DND-41 (cell line): Measurements from ENCODE around the gene GCN1.

ENCODE experiments used
- ATAC-seq: fragments of 200-7000 bp; cut with Tn5 transposase; 3 replicates; pipeline ENCODE4 v1.9.1; 2021; ENCODE audit warnings: low read depth; ENCODE audit not compliant: insufficient read depth
- DNase-seq: peaks from one replicate; pipeline ENCODE4 v3.0.0-alpha.2; 2020
- H2AFZ ChIP-seq: 2 replicates; pipeline ENCODE4 v1.6.0; 2012; ENCODE audit warnings: low read depth, low read length
- H3K27ac ChIP-seq: 2 replicates; pipeline ENCODE4 v1.5.1; 2012; ENCODE audit warnings: low read length, inconsistent platforms
- H3K27me3 ChIP-seq: fragments of 200-600 bp; sonication (generic); 2 replicates; pipeline ENCODE4 v1.6.0; 2012; ENCODE audit warnings: low read length, mild to moderate bottlenecking, inconsistent platforms; ENCODE audit not compliant: insufficient read depth, poor library complexity
- H3K36me3 ChIP-seq: 2 replicates; pipeline ENCODE4 v1.5.1; 2012; ENCODE audit warnings: low read length, inconsistent platforms; ENCODE audit not compliant: insufficient read depth
- H3K4me1 ChIP-seq: 2 replicates; pipeline ENCODE4 v1.5.1; 2012; ENCODE audit warnings: mild to moderate bottlenecking, low read length; ENCODE audit not compliant: insufficient read depth
- H3K4me2 ChIP-seq: 2 replicates; pipeline ENCODE4 v1.6.0; 2012; ENCODE audit warnings: mild to moderate bottlenecking, moderate library complexity, low read length, inconsistent platforms; ENCODE audit not compliant: insufficient read depth
- H3K4me3 ChIP-seq, 2 experiments: fragments of 200-600 bp in 1 of 2; shearing (Covaris generic) in 1 of 2; 2 replicates each; pipeline ENCODE4 v1.5.1; 2012 to 2016; ENCODE audit warnings: inconsistent platforms in 2 of 2, low read length in 2 of 2, mild to moderate bottlenecking in 2 of 2, low read depth in 1 of 2, moderate library complexity in 1 of 2
- H3K79me2 ChIP-seq: 2 replicates; pipeline ENCODE4 v1.6.0; 2012; ENCODE audit warnings: low read length, inconsistent platforms; ENCODE audit not compliant: insufficient read depth
- H3K9ac ChIP-seq: 2 replicates; pipeline ENCODE4 v1.6.0; 2012; ENCODE audit warnings: low read depth, mild to moderate bottlenecking, inconsistent platforms, low read length, moderate library complexity
- H3K9me3 ChIP-seq: 2 replicates; pipeline ENCODE4 v1.5.1; 2012; ENCODE audit warnings: low read length, moderate library complexity, mild to moderate bottlenecking, inconsistent platforms; ENCODE audit not compliant: insufficient read depth, severe bottlenecking
- H4K20me1 ChIP-seq: 2 replicates; pipeline ENCODE4 v1.6.0; 2012; ENCODE audit warnings: low read length; ENCODE audit not compliant: insufficient read depth
- CTCF ChIP-seq: IDR thresholded peaks from 2 replicates; pipeline ENCODE4 v1.5.1; 2012; ENCODE audit warnings: borderline replicate concordance, low read length, moderate library complexity, mild to moderate bottlenecking; ENCODE audit not compliant: poor library complexity, severe bottlenecking; ENCODE audit errors: extremely low read depth
- EZH2 ChIP-seq: IDR thresholded peaks from 3 replicates; pipeline ENCODE4 v1.6.1; 2012; ENCODE audit warnings: borderline replicate concordance, low read depth, mild to moderate bottlenecking, moderate library complexity, low read length, inconsistent platforms; ENCODE audit not compliant: severe bottlenecking

GCN1 gene

GRCh38 chr12:120125792-120126634, 68.5 kb downstream of the GCN1 start:
- no peak overlapping the region for H3K4me3 ChIP-seq
- no peak overlapping the region for H2AFZ ChIP-seq
- DNase-seq, result no peak
- no peak overlapping the region for H3K9ac ChIP-seq
- ATAC-seq, result no peak
- no peak overlapping the region for H3K27ac ChIP-seq
- H3K4me2 ChIP-seq, result no peak overlapping the region
- no peaks in the 10 kb centered on the region for H3K4me1 ChIP-seq
- TF ChIP-seq EZH2 (no peak), CTCF (no peak)
- H3K9me3 ChIP-seq, result no peaks in the 10 kb centered on the region
- 0 out of 2 replicates have a peak, but pooled peaks cover under 1% of the 10 kb centered on the region for H4K20me1 ChIP-seq
- no peaks in the 10 kb centered on the region for H3K79me2 ChIP-seq
- H3K27me3 ChIP-seq, result no peaks in the 10 kb centered on the region
- peaks cover 44% of the 10 kb centered on the region for H3K36me3 ChIP-seq

GRCh38 chr12:120125029-120125428, 69.5 kb downstream of the GCN1 start:
- no peaks in the 10 kb centered on the region for H4K20me1 ChIP-seq
- no peaks in the 10 kb centered on the region for H3K79me2 ChIP-seq
- H3K27ac ChIP-seq, result no peak overlapping the region
- H3K36me3 ChIP-seq, result peaks cover 34% of the 10 kb centered on the region
- no peak for TF ChIP-seq CTCF
- no peak for TF ChIP-seq EZH2
- no peak for ATAC-seq
- no peak overlapping the region for H3K4me2 ChIP-seq
- H3K9me3 ChIP-seq, result no peaks in the 10 kb centered on the region
- no peaks in the 10 kb centered on the region for H3K27me3 ChIP-seq
- H3K9ac ChIP-seq, result no peak overlapping the region
- H3K4me1 ChIP-seq, result no peaks in the 10 kb centered on the region
- DNase-seq, result no peak
- H3K4me3 ChIP-seq, result no peak overlapping the region
- H2AFZ ChIP-seq, result no peak overlapping the region

- H3K9me3 ChIP-seq, result no peaks in the 10 kb centered on the region
- no peak overlapping the region for H3K4me3 ChIP-seq
- TF ChIP-seq EZH2 (no peak), CTCF (no peak)
- no peak overlapping the region for H2AFZ ChIP-seq
- H3K9ac ChIP-seq, result no peak overlapping the region
- peaks cover 11% of the 10 kb centered on the region; the same call in 1 of the 2 replicates for H4K20me1 ChIP-seq
- no peak overlapping the region for H3K27ac ChIP-seq
- ATAC-seq (no peak), DNase-seq (no peak)
- peaks cover 19% of the 10 kb centered on the region for H3K4me1 ChIP-seq
- H3K27me3 ChIP-seq, result no peaks in the 10 kb centered on the region
- H3K79me2 ChIP-seq, result peaks cover 20% of the 10 kb centered on the region
- H3K36me3 ChIP-seq, result peaks cover 13% of the 10 kb centered on the region
- H3K4me2 ChIP-seq, result no peak overlapping the region
These were observed 72.7 kb downstream of the GCN1 start for GRCh38 chr12:120121766-120122293.

- no peaks in the 10 kb centered on the region for H3K9me3 ChIP-seq
- no peak overlapping the region for H3K9ac ChIP-seq
- TF ChIP-seq EZH2 (no peak), CTCF (no peak)
- ATAC-seq (no peak), DNase-seq (no peak)
- H3K27ac ChIP-seq, result no peak overlapping the region
- no peak overlapping the region for H3K4me3 ChIP-seq
- H4K20me1 ChIP-seq, result peaks cover 11% of the 10 kb centered on the region; the same call in 1 of the 2 replicates
- no peaks in the 10 kb centered on the region for H3K27me3 ChIP-seq
- no peak overlapping the region for H3K4me2 ChIP-seq
- peaks cover 20% of the 10 kb centered on the region for H3K79me2 ChIP-seq
- H3K36me3 ChIP-seq, result peaks cover 8% of the 10 kb centered on the region
- peaks cover 19% of the 10 kb centered on the region for H3K4me1 ChIP-seq
- no peak overlapping the region for H2AFZ ChIP-seq
These were observed 73.2 kb downstream of the GCN1 start for GRCh38 chr12:120121343-120121742.
